GM23248 (cell line): ENCODE measurements around the gene RPS27L.

Experiments
- EZH2 ChIP-seq: fragments of 200-600 bp; sonication (generic); IDR thresholded peaks from 2 replicates; pipeline ENCODE4 v1.6.1; 2018; ENCODE audit warnings: antibody characterized with exemption, mild to moderate bottlenecking; ENCODE audit not compliant: insufficient read depth, poor library complexity, severe bottlenecking
- EZH2phosphoT487 ChIP-seq: fragments of 200-600 bp; sonication (generic); IDR thresholded peaks from 2 replicates; pipeline ENCODE4 v1.6.1; 2018; ENCODE audit warnings: antibody characterized with exemption, moderate library complexity, mild to moderate bottlenecking, low read depth; ENCODE audit not compliant: insufficient read depth

DNA sequence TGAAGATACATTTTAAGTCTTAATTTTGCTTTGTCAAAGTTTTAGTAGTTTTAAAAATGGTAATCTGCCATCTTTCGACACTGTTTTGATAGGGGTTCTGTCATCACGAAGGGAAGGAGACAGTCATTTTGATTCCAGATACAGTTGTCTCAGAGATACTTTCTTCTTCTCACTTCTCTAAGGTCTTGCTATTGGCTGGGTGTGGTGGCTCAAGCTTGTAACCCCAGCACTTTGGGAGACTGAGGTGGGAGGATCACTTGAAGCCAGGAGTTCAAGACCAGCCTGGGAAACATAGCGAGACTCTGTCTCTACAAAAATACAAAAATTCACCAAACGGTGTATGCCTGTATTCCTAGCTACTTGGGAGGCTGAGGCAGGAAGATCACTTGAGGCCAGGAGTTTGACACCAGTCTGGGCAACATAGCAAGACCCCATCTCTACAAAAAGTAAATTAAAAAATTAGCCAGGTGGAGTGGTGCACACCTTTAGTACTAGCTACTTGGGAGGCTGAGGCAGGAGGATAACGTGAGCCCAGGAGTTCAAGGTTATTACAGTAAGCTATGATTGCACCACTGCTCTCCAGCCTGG lies 35.4 kb upstream of the RPS27L start:
- no peak for TF ChIP-seq EZH2phosphoT487
- no peak for TF ChIP-seq EZH2
